Measurements from ENCODE around the gene NAV1. TPM values are rescaled to one million over a fixed set of nuclear protein-coding genes. Genes with fewer than 3 reads are reported as not detected.

NAV1 gene
- total and polyA plus RNA-seq, 9 of the 15 experiments (the other 6 are each of a cell fraction or from before 2014, with no cell fraction given) = 0.91 to 16.8 (median 3.2) TPM

DNA sequence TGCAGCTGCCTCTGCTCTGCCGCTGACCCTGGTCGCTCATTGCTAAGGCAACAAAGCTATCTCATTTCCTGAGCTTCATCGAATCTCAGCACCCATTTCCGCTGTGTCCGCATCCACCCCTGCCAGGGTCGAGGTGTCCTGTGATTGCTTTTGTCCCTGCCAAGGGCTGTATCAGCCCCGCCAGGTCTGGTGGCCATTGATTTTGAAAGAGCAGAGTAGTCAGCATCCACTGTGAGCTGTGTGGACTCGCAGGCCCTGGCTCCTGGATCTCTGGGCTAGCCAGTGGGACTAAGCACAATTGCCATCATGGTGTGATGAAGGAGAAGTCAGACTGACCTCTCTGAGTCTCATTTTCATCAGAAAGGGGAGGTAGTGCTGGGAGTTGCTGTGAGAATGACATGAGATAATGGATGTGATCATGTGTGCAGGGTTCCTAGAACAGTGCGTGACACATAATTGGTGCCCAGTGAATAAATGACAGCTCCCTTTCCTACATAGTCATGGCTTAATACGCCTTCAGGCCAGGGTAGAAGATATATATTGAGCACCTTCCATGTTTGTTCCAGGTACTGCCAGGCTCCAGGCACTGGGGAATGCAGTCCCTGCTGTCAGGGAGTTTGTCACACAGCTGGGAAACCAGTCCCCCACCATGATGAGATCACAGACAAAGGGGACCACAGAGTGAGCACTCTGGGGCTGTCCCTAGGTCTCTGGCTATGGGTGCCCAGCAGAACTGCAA lies 32.1 kb downstream of the NAV1 start (continued):
- TF ChIP-seq, protein P1, sequence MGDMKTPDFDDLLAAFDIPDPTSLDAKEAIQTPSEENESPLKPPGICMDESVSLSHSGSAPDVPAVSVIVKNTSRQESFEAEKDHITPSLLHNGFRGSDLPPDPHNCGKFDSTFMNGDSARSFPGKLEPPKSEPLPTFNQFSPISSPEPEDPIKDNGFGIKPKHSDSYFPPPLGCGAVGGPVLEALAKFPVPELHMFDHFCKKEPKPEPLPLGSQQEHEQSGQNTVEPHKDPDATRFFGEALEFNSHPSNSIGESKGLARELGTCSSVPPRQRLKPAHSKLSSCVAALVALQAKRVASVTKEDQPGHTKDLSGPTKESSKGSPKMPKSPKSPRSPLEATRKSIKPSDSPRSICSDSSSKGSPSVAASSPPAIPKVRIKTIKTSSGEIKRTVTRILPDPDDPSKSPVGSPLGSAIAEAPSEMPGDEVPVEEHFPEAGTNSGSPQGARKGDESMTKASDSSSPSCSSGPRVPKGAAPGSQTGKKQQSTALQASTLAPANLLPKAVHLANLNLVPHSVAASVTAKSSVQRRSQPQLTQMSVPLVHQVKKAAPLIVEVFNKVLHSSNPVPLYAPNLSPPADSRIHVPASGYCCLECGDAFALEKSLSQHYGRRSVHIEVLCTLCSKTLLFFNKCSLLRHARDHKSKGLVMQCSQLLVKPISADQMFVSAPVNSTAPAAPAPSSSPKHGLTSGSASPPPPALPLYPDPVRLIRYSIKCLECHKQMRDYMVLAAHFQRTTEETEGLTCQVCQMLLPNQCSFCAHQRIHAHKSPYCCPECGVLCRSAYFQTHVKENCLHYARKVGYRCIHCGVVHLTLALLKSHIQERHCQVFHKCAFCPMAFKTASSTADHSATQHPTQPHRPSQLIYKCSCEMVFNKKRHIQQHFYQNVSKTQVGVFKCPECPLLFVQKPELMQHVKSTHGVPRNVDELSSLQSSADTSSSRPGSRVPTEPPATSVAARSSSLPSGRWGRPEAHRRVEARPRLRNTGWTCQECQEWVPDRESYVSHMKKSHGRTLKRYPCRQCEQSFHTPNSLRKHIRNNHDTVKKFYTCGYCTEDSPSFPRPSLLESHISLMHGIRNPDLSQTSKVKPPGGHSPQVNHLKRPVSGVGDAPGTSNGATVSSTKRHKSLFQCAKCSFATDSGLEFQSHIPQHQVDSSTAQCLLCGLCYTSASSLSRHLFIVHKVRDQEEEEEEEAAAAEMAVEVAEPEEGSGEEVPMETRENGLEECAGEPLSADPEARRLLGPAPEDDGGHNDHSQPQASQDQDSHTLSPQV (IDR thresholded peaks at IDR 0.05) = peak; percentile 86
- TF ChIP-seq FIP1L1 (IDR thresholded peaks at IDR 0.05; ENCODE audit: low read depth, low read length, poor library complexity, severe bottlenecking) = no peak
- TF ChIP-seq HMG20B (CRISPR knock-in tag; IDR thresholded peaks at IDR 0.05) = no peak
- TF ChIP-seq, protein P2, sequence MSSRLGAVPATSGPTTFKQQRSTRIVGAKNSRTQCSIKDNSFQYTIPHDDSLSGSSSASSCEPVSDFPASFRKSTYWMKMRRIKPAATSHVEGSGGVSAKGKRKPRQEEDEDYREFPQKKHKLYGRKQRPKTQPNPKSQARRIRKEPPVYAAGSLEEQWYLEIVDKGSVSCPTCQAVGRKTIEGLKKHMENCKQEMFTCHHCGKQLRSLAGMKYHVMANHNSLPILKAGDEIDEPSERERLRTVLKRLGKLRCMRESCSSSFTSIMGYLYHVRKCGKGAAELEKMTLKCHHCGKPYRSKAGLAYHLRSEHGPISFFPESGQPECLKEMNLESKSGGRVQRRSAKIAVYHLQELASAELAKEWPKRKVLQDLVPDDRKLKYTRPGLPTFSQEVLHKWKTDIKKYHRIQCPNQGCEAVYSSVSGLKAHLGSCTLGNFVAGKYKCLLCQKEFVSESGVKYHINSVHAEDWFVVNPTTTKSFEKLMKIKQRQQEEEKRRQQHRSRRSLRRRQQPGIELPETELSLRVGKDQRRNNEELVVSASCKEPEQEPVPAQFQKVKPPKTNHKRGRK (tag; IDR thresholded peaks at IDR 0.05) = no peak
- TF ChIP-seq, protein P3, sequence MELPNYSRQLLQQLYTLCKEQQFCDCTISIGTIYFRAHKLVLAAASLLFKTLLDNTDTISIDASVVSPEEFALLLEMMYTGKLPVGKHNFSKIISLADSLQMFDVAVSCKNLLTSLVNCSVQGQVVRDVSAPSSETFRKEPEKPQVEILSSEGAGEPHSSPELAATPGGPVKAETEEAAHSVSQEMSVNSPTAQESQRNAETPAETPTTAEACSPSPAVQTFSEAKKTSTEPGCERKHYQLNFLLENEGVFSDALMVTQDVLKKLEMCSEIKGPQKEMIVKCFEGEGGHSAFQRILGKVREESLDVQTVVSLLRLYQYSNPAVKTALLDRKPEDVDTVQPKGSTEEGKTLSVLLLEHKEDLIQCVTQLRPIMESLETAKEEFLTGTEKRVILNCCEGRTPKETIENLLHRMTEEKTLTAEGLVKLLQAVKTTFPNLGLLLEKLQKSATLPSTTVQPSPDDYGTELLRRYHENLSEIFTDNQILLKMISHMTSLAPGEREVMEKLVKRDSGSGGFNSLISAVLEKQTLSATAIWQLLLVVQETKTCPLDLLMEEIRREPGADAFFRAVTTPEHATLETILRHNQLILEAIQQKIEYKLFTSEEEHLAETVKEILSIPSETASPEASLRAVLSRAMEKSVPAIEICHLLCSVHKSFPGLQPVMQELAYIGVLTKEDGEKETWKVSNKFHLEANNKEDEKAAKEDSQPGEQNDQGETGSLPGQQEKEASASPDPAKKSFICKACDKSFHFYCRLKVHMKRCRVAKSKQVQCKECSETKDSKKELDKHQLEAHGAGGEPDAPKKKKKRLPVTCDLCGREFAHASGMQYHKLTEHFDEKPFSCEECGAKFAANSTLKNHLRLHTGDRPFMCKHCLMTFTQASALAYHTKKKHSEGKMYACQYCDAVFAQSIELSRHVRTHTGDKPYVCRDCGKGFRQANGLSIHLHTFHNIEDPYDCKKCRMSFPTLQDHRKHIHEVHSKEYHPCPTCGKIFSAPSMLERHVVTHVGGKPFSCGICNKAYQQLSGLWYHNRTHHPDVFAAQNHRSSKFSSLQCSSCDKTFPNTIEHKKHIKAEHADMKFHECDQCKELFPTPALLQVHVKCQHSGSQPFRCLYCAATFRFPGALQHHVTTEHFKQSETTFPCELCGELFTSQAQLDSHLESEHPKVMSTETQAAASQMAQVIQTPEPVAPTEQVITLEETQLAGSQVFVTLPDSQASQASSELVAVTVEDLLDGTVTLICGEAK (IDR thresholded peaks at IDR 0.05) = 0 out of 2 replicates have a peak, but pooled peaks have one; percentile 20
- TF ChIP-seq, protein P3 (CRISPR knock-in tag; IDR thresholded peaks at IDR 0.05) = no peak
- TF ChIP-seq, protein P4, sequence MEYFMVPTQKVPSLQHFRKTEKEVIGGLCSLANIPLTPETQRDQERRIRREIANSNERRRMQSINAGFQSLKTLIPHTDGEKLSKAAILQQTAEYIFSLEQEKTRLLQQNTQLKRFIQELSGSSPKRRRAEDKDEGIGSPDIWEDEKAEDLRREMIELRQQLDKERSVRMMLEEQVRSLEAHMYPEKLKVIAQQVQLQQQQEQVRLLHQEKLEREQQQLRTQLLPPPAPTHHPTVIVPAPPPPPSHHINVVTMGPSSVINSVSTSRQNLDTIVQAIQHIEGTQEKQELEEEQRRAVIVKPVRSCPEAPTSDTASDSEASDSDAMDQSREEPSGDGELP (CRISPR knock-in tag; IDR thresholded peaks at IDR 0.05; ENCODE audit: borderline replicate concordance) = peak; percentile 11; the same call in 1 of the 2 replicates
- no peak for TF ChIP-seq NR2C2 (CRISPR knock-in tag; IDR thresholded peaks at IDR 0.05)
- TF ChIP-seq NR2C2 (tag; IDR thresholded peaks at IDR 0.05) = peak; percentile 68

Data from K562 (cell line).